IMR-90 (cell line): Measurements from ENCODE around the gene EPM2AIP1. TPM values are rescaled to one million over a fixed set of nuclear protein-coding genes. Genes with fewer than 3 reads are reported as not detected.

ENCODE experiments used
- ATAC-seq: fragments of 200-7000 bp; cut with Tn5 transposase; 2 replicates; pipeline ENCODE4 v1.9.1; 2020; ENCODE audit warnings: low read depth, mild to moderate bottlenecking, moderate library complexity
- BruUV-seq: library from RNA; stranded (reverse); fragments of 400-500 nt; replicated peaks from 2 replicates; lab custom pipeline; 2021; lab: Mats Ljungman, UMichigan
- CTCF ChIA-PET: fragments of 300-600 bp; formaldehyde crosslinking; extraction: SDS; loops from one replicate; lab custom pipeline; 2021; ENCODE audit warnings: antibody characterized with exemption; lab: Yijun Ruan, JAX
- POLR2A ChIA-PET: fragments of 300-600 bp; sonication (Branson Sonifier 250); formaldehyde crosslinking; loops from one replicate; lab custom pipeline; 2022; ENCODE audit warnings: antibody characterized with exemption; ENCODE audit not compliant: unreplicated experiment; lab: Charles Lee
- DNase-seq: peaks from one replicate; pipeline ENCODE4 v3.0.0; 2013
- H2AFZ ChIP-seq: replicated peaks from 2 replicates; pipeline ENCODE3; 2013; ENCODE audit warnings: low read length, mild to moderate bottlenecking; ENCODE audit not compliant: poor library complexity
- H2AK5ac ChIP-seq: 2 replicates; pipeline ENCODE4 v1.6.1; 2013; ENCODE audit warnings: low read depth, low read length, inconsistent platforms
- H2AK9ac ChIP-seq: replicated peaks from 2 replicates; pipeline ENCODE3; 2013; ENCODE audit warnings: mild to moderate bottlenecking, low read depth, low read length, moderate library complexity; ENCODE audit not compliant: poor library complexity
- H2BK120ac ChIP-seq: 2 replicates; pipeline ENCODE4 v1.6.1; 2013; ENCODE audit warnings: low read depth, low read length, inconsistent platforms
- H2BK15ac ChIP-seq: 3 replicates; pipeline ENCODE4 v1.6.1; 2013; ENCODE audit warnings: low read depth, low read length, inconsistent platforms
- H2BK20ac ChIP-seq: 2 replicates; pipeline ENCODE4 v1.6.1; 2013; ENCODE audit warnings: low read depth, mild to moderate bottlenecking, inconsistent platforms, low read length, moderate library complexity
- H2BK5ac ChIP-seq: 2 replicates; pipeline ENCODE4 v1.6.1; 2013; ENCODE audit warnings: mild to moderate bottlenecking, low read depth, low read length, inconsistent platforms; ENCODE audit not compliant: poor library complexity, severe bottlenecking
- H3K14ac ChIP-seq: replicated peaks from 2 replicates; pipeline ENCODE4 v1.6.1; 2013; ENCODE audit warnings: low read depth, low read length, inconsistent platforms
- H3K18ac ChIP-seq: 2 replicates; pipeline ENCODE4 v1.6.1; 2013; ENCODE audit warnings: low read depth, low read length, control low read depth
- H3K23ac ChIP-seq: 2 replicates; pipeline ENCODE4 v1.6.1; 2013; ENCODE audit warnings: low read depth, low read length, inconsistent platforms
- H3K27ac ChIP-seq: 2 replicates; pipeline ENCODE4 v1.5.1; 2013; ENCODE audit warnings: mild to moderate bottlenecking, control low read depth, low read length; ENCODE audit not compliant: insufficient read depth
- H3K27me3 ChIP-seq: 2 replicates; pipeline ENCODE4 v1.6.1; 2013; ENCODE audit warnings: low read length; ENCODE audit not compliant: control insufficient read depth, insufficient read depth
- H3K36me3 ChIP-seq: 2 replicates; pipeline ENCODE4 v1.6.1; 2013; ENCODE audit warnings: low read length, mixed read lengths; ENCODE audit not compliant: control insufficient read depth, insufficient read depth
- H3K4ac ChIP-seq: 2 replicates; pipeline ENCODE4 v1.6.1; 2013; ENCODE audit warnings: low read depth, low read length, inconsistent platforms
- H3K4me1 ChIP-seq: 2 replicates; pipeline ENCODE4 v1.6.1; 2013; ENCODE audit warnings: low read length, mixed read lengths; ENCODE audit not compliant: control insufficient read depth, insufficient read depth
- H3K4me2 ChIP-seq: 2 replicates; pipeline ENCODE4 v1.6.1; 2013; ENCODE audit warnings: low read depth, mild to moderate bottlenecking, control low read depth, low read length, moderate library complexity
- H3K4me3 ChIP-seq: 2 replicates; pipeline ENCODE4 v1.5.1; 2013; ENCODE audit warnings: low read depth, mild to moderate bottlenecking, control low read depth, low read length, moderate library complexity; ENCODE audit not compliant: insufficient read depth
- H3K56ac ChIP-seq: 2 replicates; pipeline ENCODE4 v1.6.1; 2013; ENCODE audit warnings: low read length, inconsistent platforms; ENCODE audit not compliant: insufficient read depth; ENCODE audit errors: extremely low read depth
- H3K79me1 ChIP-seq, 2 experiments: 2 replicates each; pipeline ENCODE4 v1.6.1; 2013; ENCODE audit warnings: low read length in 2 of 2, inconsistent platforms in 1 of 2, low read depth in 1 of 2
- H3K9ac ChIP-seq: 2 replicates; pipeline ENCODE4 v1.6.1; 2013; ENCODE audit warnings: low read depth, low read length, control low read depth
- H3K9me1 ChIP-seq: 2 replicates; pipeline ENCODE4 v1.6.1; 2013; ENCODE audit warnings: low read length, inconsistent platforms; ENCODE audit not compliant: insufficient read depth
- H3K9me3 ChIP-seq: 2 replicates; pipeline ENCODE4 v1.6.1; 2013; ENCODE audit warnings: low read length; ENCODE audit not compliant: control insufficient read depth, insufficient read depth
- H4K20me1 ChIP-seq: 2 replicates; pipeline ENCODE4 v1.6.1; 2013; ENCODE audit warnings: low read length, inconsistent platforms; ENCODE audit not compliant: insufficient read depth
- H4K5ac ChIP-seq: 2 replicates; pipeline ENCODE4 v1.6.1; 2013; ENCODE audit warnings: mild to moderate bottlenecking, low read depth, low read length, control low read depth
- H4K8ac ChIP-seq, 2 experiments: 2 replicates each; pipeline ENCODE4 v1.6.1; 2013; ENCODE audit warnings: low read depth in 2 of 2, low read length in 2 of 2, control low read depth in 1 of 2, inconsistent platforms in 1 of 2
- H4K91ac ChIP-seq: 2 replicates; pipeline ENCODE4 v1.6.1; 2013; ENCODE audit warnings: low read depth, low read length, inconsistent platforms; ENCODE audit not compliant: insufficient read depth
- BHLHE40 ChIP-seq: fragments of 150-350 bp; IDR thresholded peaks from 2 replicates; pipeline ENCODE4 v1.6.1; 2016; ENCODE audit warnings: mild to moderate bottlenecking, low read depth, low read length
- CEBPB ChIP-seq: IDR thresholded peaks from 2 replicates; pipeline ENCODE4 v1.6.1; 2012; ENCODE audit warnings: low read depth, low read length, improper control_type of control experiment
- CHD1 ChIP-seq: IDR thresholded peaks from 2 replicates; pipeline ENCODE4 v1.6.1; 2012; ENCODE audit warnings: low read depth, low read length, improper control_type of control experiment
- CTCF ChIP-seq: conservative IDR thresholded peaks from 2 replicates; pipeline ENCODE4 v1.5.1; 2012; ENCODE audit warnings: mild to moderate bottlenecking, low read depth, low read length, improper control_type of control experiment
- ELK1 ChIP-seq: fragments of 150-350 bp; IDR thresholded peaks from 2 replicates; pipeline ENCODE4 v1.6.1; 2016; ENCODE audit warnings: low read depth, mild to moderate bottlenecking, low read length, moderate library complexity, borderline replicate concordance
- FOS ChIP-seq: fragments of 150-350 bp; IDR thresholded peaks from 2 replicates; pipeline ENCODE4 v1.6.1; 2016; ENCODE audit warnings: low read depth, low read length
- MAFK ChIP-seq: IDR thresholded peaks from 2 replicates; pipeline ENCODE4 v1.6.1; 2012; ENCODE audit warnings: low read depth, low read length, improper control_type of control experiment
- MAZ ChIP-seq: IDR thresholded peaks from 2 replicates; pipeline ENCODE4 v1.6.1; 2012; ENCODE audit warnings: low read depth, mild to moderate bottlenecking, low read length, improper control_type of control experiment, moderate library complexity, borderline replicate concordance
- NFE2L2 ChIP-seq: fragments of 150-350 bp; IDR thresholded peaks from 2 replicates; pipeline ENCODE4 v1.6.1; 2016; ENCODE audit warnings: low read depth, mild to moderate bottlenecking, low read length
- POLR2A ChIP-seq: IDR thresholded peaks from 2 replicates; pipeline ENCODE4 v1.6.1; 2012; ENCODE audit warnings: mild to moderate bottlenecking, low read depth, low read length
- RAD21 ChIP-seq: IDR thresholded peaks from 2 replicates; pipeline ENCODE4 v1.6.1; 2012; ENCODE audit warnings: low read length, improper control_type of control experiment
- RCOR1 ChIP-seq: IDR thresholded peaks from 2 replicates; pipeline ENCODE4 v1.6.1; 2012; ENCODE audit warnings: mild to moderate bottlenecking, low read length, improper control_type of control experiment; ENCODE audit not compliant: insufficient replicate concordance
- RFX5 ChIP-seq: IDR thresholded peaks from 2 replicates; pipeline ENCODE4 v1.8.0; 2012; ENCODE audit warnings: low read depth, mild to moderate bottlenecking, low read length, moderate library complexity
- SMC3 ChIP-seq: fragments of 150-350 bp; IDR thresholded peaks from 2 replicates; pipeline ENCODE4 v1.6.1; 2016; ENCODE audit warnings: low read depth, mild to moderate bottlenecking, antibody characterized with exemption, low read length, moderate library complexity
- WGBS, 2 experiments: methylation state at CpG; one replicate each; pipeline versions ENCODE4 v1.1.5 to v1.1.7; 2013; ENCODE audit warnings: missing lambda C conversion rate in 2 of 2; ENCODE audit not compliant: insufficient read length in 1 of 2; ENCODE audit errors: extremely low coverage in 2 of 2; 5-methylcytosine and 5-hydroxymethylcytosine counted together
- dilution Hi-C: fragments of 300-500 bp; cut with HindIII; formaldehyde crosslinking; loops from one replicate; pipeline ENCODE4 v1.14.3; 2018; ENCODE audit warnings: low sequenced_read_pairs; ENCODE audit not compliant: unreplicated experiment
- in situ Hi-C: fragments of 300-500 bp; cut with MboI; formaldehyde crosslinking; loops from 3 replicates; pipeline ENCODE4 v1.14.3; 2019; ENCODE audit warnings: low sequenced_read_pairs, inconsistent platforms, mixed read lengths
- intact Hi-C: fragments of 100-400 bp; cut with micrococcal nuclease; formaldehyde crosslinking; loops from 2 replicates; pipeline ENCODE4 v1.10.0; 2022
- polyA plus RNA-seq, 3 experiments: library from polyadenylated mRNA; depleted of rRNA; stranded (reverse); fragments of >200 nt; gene quantifications; 2 replicates each; pipeline ENCODE4 v1.2.3, GENCODE V29; 2012; ENCODE audit warnings: low replicate concordance in 1 of 3
- total RNA-seq: library from RNA; depleted of rRNA; stranded (reverse); fragments of >200 nt; gene quantifications from 2 replicates; pipeline ENCODE4 v1.2.3, GENCODE V29; 2012
- TF ChIP-seq, protein P1 (sequence below): fragments of 150-350 bp; IDR thresholded peaks from 2 replicates; pipeline ENCODE4 v1.6.1; 2017; ENCODE audit warnings: mild to moderate bottlenecking, antibody characterized with exemption, low read length, low read depth

Gene EPM2AIP1
- total and polyA plus RNA-seq, 2 of the 4 experiments (the other 2 are of a cell fraction) = 6.4 to 13.4 TPM

- H3K27me3 ChIP-seq = no peaks in the 10 kb centered on the region
- BruUV-seq = no TSS peak
- H2BK15ac ChIP-seq = no peak overlapping the region
- no peak overlapping the region for H3K4me3 ChIP-seq
- H4K91ac ChIP-seq = no peak overlapping the region
- dilution Hi-C loops = no loop called here
- peaks cover 9 to 19% of the 10 kb centered on the region in 2 experiments; a peak in 2 of 4 replicates for H3K79me1 ChIP-seq
- WGBS, 2 experiments = 46% methylated on average over 2 of the region's 10 CpGs; no CpG with 5 or more reads in 1 of the 2 experiments
- H2BK5ac ChIP-seq = no peak overlapping the region
- H3K9me1 ChIP-seq = peaks cover 3% of the 10 kb centered on the region; the same call in 1 of the 2 replicates
- no peak overlapping the region for H3K56ac ChIP-seq
- TF ChIP-seq CTCF (no peak), NFE2L2 (no peak), MAZ (no peak), POLR2A (no peak), MAFK (no peak), RCOR1 (no peak), RFX5 (no peak), ELK1 (no peak), CEBPB (no peak), SMC3 (no peak), BHLHE40 (no peak), RAD21 (no peak), CHD1 (no peak), FOS (no peak)
- TF ChIP-seq, protein P1, sequence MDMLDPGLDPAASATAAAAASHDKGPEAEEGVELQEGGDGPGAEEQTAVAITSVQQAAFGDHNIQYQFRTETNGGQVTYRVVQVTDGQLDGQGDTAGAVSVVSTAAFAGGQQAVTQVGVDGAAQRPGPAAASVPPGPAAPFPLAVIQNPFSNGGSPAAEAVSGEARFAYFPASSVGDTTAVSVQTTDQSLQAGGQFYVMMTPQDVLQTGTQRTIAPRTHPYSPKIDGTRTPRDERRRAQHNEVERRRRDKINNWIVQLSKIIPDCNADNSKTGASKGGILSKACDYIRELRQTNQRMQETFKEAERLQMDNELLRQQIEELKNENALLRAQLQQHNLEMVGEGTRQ = no peak
- in situ Hi-C loops = no loop called here
- H4K8ac ChIP-seq = no peak overlapping the region
- intact Hi-C loops = no loop called here
- no peak overlapping the region for H3K4me2 ChIP-seq
- H3K23ac ChIP-seq = no peak overlapping the region
- H2BK20ac ChIP-seq = no peak overlapping the region
- H4K20me1 ChIP-seq = no peaks in the 10 kb centered on the region
- H3K14ac ChIP-seq = no peak overlapping the region
- DNase-seq (peak; percentile 14), ATAC-seq (peak; percentile 57)
- CTCF ChIA-PET = no interaction called here
- H2AFZ ChIP-seq = no peak overlapping the region
- H2AK5ac ChIP-seq = no peak overlapping the region
- H2AK9ac ChIP-seq = no peak overlapping the region
- H3K9ac ChIP-seq = no peak overlapping the region
- H2BK120ac ChIP-seq = no peak overlapping the region
- no peak overlapping the region for H4K5ac ChIP-seq
- POLR2A ChIA-PET = no interaction called here
- no peak overlapping the region for H3K4ac ChIP-seq
- no peak overlapping the region for H3K18ac ChIP-seq
- H3K4me1 ChIP-seq = peaks cover 4% of the 10 kb centered on the region
- H3K27ac ChIP-seq = no peak overlapping the region; the same call in 1 of the 2 replicates
- peaks cover 3% of the 10 kb centered on the region for H3K9me3 ChIP-seq
- H3K36me3 ChIP-seq = peaks cover 25% of the 10 kb centered on the region
Observed at GRCh38 chr3:37032961-37033360, 40.0 kb upstream of the EPM2AIP1 start.
